ENCODE results near the gene IKZF4. TPM values are rescaled to one million over a fixed set of nuclear protein-coding genes. Genes with fewer than 3 reads are reported as not detected.

The IKZF4 gene
- total and polyA plus RNA-seq, 7 donors: 1.6 to 8.2 (median 5.9) TPM

DNA sequence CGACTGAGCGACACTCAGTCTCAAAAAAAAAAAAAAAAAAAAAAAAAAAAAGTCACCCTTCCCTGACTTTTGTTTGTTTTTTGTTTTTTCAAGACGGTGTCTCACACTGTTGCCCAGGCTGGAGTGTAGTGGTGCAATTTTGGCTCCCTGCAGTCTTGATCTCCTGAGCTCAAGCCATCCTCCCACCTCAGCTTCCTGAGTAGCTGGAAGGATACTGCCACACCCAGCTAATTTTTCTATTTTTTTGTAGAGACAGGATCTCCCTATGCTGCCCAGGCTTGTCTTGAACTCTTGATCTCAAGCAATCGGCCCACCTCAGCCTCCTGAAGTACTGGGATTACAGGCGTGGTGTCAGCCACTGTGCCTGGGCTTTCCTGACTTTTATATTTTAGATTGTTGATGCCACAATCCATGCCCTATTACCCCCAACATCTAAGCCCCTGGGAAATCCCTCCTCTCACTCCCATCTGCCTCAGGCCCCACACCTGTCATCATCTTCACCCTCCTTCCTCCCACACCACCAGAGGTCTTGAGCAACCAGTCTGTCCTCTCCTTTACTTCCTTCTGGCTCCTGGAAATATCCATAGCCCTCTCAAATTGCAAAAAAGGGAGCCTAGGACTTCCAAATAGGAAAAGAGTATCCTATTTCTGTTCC lies 7.8 kb downstream of the IKZF4 start:
- DNase-seq (no peak), ATAC-seq (no peak)
- H3K27me3 ChIP-seq (ENCODE audit: insufficient read depth in 3 of 3, low read length in 2 of 3): no peaks in the 10 kb centered on the region
- no peaks in the 10 kb centered on the region for H3K4me1 ChIP-seq
- TF ChIP-seq, protein P1, sequence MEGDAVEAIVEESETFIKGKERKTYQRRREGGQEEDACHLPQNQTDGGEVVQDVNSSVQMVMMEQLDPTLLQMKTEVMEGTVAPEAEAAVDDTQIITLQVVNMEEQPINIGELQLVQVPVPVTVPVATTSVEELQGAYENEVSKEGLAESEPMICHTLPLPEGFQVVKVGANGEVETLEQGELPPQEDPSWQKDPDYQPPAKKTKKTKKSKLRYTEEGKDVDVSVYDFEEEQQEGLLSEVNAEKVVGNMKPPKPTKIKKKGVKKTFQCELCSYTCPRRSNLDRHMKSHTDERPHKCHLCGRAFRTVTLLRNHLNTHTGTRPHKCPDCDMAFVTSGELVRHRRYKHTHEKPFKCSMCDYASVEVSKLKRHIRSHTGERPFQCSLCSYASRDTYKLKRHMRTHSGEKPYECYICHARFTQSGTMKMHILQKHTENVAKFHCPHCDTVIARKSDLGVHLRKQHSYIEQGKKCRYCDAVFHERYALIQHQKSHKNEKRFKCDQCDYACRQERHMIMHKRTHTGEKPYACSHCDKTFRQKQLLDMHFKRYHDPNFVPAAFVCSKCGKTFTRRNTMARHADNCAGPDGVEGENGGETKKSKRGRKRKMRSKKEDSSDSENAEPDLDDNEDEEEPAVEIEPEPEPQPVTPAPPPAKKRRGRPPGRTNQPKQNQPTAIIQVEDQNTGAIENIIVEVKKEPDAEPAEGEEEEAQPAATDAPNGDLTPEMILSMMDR (IDR thresholded peaks at IDR 0.05): no peak
- WGBS, 3 donors: 70 to 93% (median 85%) methylated on average over 3 to 5 of the region's 5 CpGs
- H3K27ac ChIP-seq: no peak overlapping the region
- peaks cover 0 to 67% of the 10 kb centered on the region in 2 donors for H3K36me3 ChIP-seq (ENCODE audit: insufficient read depth in 1 of 2, low read depth in 1 of 2)
- H3K9me3 ChIP-seq: no peaks in the 10 kb centered on the region
- intact Hi-C loops (cut with DNase I): loop anchor here in 1 of 2 donors (5.0 kb wide), 1 partner anchor 291 kb away; no protein-coding TSS in a partner anchor
- H3K4me3 ChIP-seq: no peak overlapping the region

GRCh38 chr12:56029166-56029519 lies 8.3 kb downstream of the IKZF4 start:
- Histone ChIP-seq H3K9me3 (no peaks in the 10 kb centered on the region), H3K27me3 (ENCODE audit: insufficient read depth in 3 of 3, low read length in 2 of 3) (no peaks in the 10 kb centered on the region), H3K4me3 (no peak overlapping the region), H3K4me1 (no peaks in the 10 kb centered on the region), H3K27ac (no peak overlapping the region), H3K36me3 (ENCODE audit: insufficient read depth in 1 of 2, low read depth in 1 of 2) (peaks cover 0 to 72% of the 10 kb centered on the region in 2 donors)
- DNase-seq: no peak
- intact Hi-C loops (cut with DNase I): loop anchor here in 1 of 2 donors (5.0 kb wide), 1 partner anchor 292 kb away; no protein-coding TSS in a partner anchor
- ATAC-seq: no peak
- TF ChIP-seq, protein P1 (IDR thresholded peaks at IDR 0.05): no peak

DNA sequence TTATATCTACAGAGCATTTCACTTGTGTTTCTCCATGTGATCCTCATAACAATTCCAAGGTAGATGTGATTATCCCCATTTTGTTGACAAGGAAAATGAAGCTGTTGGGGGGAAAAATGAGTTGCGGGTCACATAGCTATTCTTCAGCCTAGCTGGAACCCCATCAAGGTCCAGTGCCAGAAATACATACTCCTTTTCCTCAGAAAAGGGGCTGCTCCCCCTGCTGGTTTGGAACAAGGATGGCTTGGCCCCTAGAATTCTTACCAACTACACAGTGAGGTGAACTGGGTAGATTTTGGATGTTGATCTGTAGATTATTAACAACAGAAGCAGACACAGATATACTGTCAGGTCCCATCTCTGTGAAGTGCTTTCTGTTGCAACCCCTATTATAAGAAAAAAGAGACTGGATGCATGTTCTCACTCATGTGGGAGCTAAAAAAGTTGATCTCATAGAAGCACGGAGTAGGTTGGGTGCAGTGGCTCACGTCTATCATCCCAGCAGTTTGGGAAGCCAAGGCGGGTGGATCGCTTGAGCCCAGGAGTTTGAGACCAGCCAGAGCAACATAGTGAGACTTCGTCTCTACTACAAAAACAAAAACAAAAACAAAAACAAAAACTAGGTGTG lies 8.9 kb downstream of the IKZF4 start:
- Histone ChIP-seq H3K4me3 (no peak overlapping the region), H3K27ac (no peak overlapping the region), H3K4me1 (no peaks in the 10 kb centered on the region), H3K27me3 (ENCODE audit: insufficient read depth in 3 of 3, low read length in 2 of 3) (no peaks in the 10 kb centered on the region), H3K9me3 (no peaks in the 10 kb centered on the region), H3K36me3 (ENCODE audit: insufficient read depth in 1 of 2, low read depth in 1 of 2) (peaks cover 0 to 74% of the 10 kb centered on the region in 2 donors)
- no peak for DNase-seq
- peak in 1 of 4 donors; percentile 69 for ATAC-seq
- 76 to 89% (median 83%) methylated on average over 6 of the region's 6 CpGs for WGBS, 3 donors
- TF ChIP-seq, protein P1 (IDR thresholded peaks at IDR 0.05): peak; percentile 50
- intact Hi-C loops (cut with DNase I): loop anchor here in 1 of 2 donors (5.0 kb wide), 1 partner anchor 292 kb away; no protein-coding TSS in a partner anchor

- intact Hi-C loops (cut with DNase I): no loop called here
- no peak for DNase-seq
- Histone ChIP-seq H3K9me3 (no peaks in the 10 kb centered on the region), H3K27ac (no peak overlapping the region), H3K4me1 (no peaks in the 10 kb centered on the region), H3K4me3 (no peak overlapping the region), H3K27me3 (ENCODE audit: insufficient read depth in 3 of 3, low read length in 2 of 3) (no peaks in the 10 kb centered on the region), H3K36me3 (ENCODE audit: insufficient read depth in 1 of 2, low read depth in 1 of 2) (peaks cover 0 to 88% of the 10 kb centered on the region in 2 donors)
- TF ChIP-seq, protein P1 (IDR thresholded peaks at IDR 0.05): no peak
- no peak for ATAC-seq
- WGBS, 3 donors: 96 to 100% (median 100%) methylated on average over 1 of the region's 1 CpG
Observed at GRCh38 chr12:56031987-56032386, 11.1 kb downstream of the IKZF4 start.
